ENCODE data around the gene ALDH1A3.

ALDH1A3 gene

DNA sequence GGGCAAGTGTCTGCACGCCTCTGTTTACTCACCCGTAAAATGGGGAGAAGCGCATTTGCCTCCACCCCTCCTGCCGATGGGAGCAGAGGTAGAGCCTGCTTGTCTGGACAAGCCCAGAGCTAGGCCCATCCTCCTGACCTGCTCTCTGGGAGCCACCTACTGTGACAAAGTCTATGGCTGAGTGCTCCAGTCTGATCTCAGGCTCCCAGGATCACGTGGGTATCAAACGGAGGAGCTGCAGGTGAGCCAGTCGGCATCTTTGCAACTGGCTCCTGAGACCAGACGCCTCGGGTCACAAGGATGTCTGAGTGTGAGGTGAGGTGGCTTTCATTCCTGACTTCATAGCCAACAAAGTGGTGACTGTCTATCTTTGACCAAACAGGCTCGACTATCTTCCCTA is 2.1 kb upstream of the ALDH1A3 start:
- no peak for DNase-seq (ENCODE audit: low read depth)
- no peak overlapping the region for H3K4me3 ChIP-seq (ENCODE audit: low read length)
- TF ChIP-seq, protein P1, sequence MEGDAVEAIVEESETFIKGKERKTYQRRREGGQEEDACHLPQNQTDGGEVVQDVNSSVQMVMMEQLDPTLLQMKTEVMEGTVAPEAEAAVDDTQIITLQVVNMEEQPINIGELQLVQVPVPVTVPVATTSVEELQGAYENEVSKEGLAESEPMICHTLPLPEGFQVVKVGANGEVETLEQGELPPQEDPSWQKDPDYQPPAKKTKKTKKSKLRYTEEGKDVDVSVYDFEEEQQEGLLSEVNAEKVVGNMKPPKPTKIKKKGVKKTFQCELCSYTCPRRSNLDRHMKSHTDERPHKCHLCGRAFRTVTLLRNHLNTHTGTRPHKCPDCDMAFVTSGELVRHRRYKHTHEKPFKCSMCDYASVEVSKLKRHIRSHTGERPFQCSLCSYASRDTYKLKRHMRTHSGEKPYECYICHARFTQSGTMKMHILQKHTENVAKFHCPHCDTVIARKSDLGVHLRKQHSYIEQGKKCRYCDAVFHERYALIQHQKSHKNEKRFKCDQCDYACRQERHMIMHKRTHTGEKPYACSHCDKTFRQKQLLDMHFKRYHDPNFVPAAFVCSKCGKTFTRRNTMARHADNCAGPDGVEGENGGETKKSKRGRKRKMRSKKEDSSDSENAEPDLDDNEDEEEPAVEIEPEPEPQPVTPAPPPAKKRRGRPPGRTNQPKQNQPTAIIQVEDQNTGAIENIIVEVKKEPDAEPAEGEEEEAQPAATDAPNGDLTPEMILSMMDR (conservative IDR thresholded peaks at IDR 0.05; ENCODE audit: low read depth, low read length) = no peak

- TF ChIP-seq, protein P1 (conservative IDR thresholded peaks at IDR 0.05; ENCODE audit: low read depth, low read length) = no peak
- no peak for DNase-seq (ENCODE audit: low read depth)
- peak overlapping the region; percentile 36 for H3K4me3 ChIP-seq (ENCODE audit: low read length)
Measured at GRCh38 chr15:100878130-100878529, 1.5 kb upstream of the ALDH1A3 start.

DNA sequence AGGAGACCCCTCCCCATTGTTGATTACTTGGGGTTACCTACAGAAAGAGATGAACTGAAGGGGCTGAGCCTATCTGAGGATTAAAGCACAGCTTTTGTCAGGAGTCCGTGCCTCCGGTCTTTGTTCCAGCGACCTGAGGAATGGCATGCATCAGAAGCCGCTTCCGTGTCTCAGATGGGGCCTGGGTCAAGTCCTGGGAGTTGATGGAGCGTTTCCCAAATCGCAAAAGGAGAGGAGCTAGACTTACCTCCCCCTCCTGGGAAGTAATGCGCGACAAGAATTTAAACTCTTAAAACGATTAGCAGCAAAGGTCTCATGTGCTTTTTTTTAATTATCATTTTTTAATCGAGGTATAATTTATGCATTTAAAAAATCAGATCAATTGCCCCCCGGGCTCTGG is 983 bp upstream of the ALDH1A3 start:
- TF ChIP-seq, protein P1 (conservative IDR thresholded peaks at IDR 0.05; ENCODE audit: low read depth, low read length) = no peak
- H3K4me3 ChIP-seq (ENCODE audit: low read length) = peak overlapping the region; percentile 36
- no peak for DNase-seq (ENCODE audit: low read depth)

DNA sequence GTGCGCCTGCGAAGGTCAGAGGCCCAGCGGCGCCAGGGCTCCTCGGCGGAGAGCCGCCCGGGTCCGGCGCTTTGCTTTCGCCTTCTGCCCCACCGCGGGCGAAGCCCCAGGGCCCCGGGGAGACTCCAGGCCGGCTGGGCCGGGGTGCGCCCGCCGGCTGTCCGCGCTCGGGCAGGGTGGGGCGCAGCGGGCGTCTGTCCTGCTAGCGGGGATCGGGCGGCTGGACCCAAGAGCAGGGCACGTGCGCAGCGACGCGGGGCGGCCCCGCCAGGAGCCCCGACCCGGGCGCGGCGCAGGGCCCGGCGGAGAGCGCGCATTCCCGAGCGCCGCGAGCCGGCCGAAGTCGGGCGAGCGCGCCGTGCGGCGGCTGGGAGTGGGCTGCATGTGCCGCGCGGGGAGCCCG is 569 bp upstream of the ALDH1A3 start:
- TF ChIP-seq, protein P1 (conservative IDR thresholded peaks at IDR 0.05; ENCODE audit: low read depth, low read length) = no peak
- H3K4me3 ChIP-seq (ENCODE audit: low read length) = peak overlapping the region; percentile 36
- no peak for DNase-seq (ENCODE audit: low read depth)

DNA sequence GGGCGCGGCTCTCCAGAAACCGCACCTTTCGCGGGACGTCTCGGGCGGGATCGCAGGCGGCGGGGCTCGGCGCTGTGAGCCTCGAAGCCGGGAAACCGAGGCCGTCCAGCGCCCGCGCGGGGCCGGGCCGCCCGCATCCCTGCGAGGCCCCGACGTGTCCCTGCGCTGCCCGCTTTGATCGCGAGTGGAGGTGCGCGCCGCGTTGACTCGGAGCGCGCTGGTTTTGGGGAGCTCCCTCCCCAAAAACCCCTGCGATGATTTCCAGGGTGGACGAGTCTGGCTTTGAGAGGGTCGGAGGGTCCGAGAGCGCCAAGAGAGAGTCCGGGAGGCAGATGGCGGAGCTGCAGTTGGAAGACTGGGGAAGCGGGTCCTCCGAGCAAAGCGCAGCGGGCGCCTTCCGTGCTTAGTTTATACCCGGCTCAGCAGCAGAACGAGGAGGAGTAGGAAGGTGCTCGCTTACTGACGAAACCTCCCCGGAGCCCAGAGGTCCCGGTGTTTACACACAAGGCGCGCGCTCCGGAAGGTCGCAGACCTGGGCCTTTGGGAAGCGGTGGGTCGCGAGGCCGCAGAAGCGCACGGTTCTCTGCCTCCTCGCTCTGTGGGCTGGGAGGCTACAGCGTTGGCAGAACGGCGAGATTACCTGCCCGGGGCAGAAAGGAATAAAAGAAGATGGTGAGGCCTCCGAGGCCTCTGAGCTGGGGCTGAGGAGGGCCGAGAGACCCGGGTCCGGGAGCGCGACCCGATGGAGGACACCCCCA is 687 bp downstream of the ALDH1A3 start:
- TF ChIP-seq, protein P1 (conservative IDR thresholded peaks at IDR 0.05; ENCODE audit: low read depth, low read length) = no peak
- peak overlapping the region; percentile 80 for H3K4me3 ChIP-seq (ENCODE audit: low read length)
- DNase-seq (ENCODE audit: low read depth) = no peak

- TF ChIP-seq, protein P1 (conservative IDR thresholded peaks at IDR 0.05; ENCODE audit: low read depth, low read length) = no peak
- no peak for DNase-seq (ENCODE audit: low read depth)
- H3K4me3 ChIP-seq (ENCODE audit: low read length) = peak overlapping the region; percentile 80
Measured at GRCh38 chr15:100880897-100881242, 1.2 kb downstream of the ALDH1A3 start.

Data from retinal pigment epithelial cell (primary cell).